ENCODE results near the gene C2CD4D. TPM values are rescaled to one million over a fixed set of nuclear protein-coding genes. Genes with fewer than 3 reads are reported as not detected.

Gene C2CD4D
- total RNA-seq, 1 experiment from 2014 or later: 0.23 TPM

GRCh38 chr1:151805066-151805820 is 34.4 kb downstream of the C2CD4D start, which contains the start of gene LINGO4:
TSS of gene LINGO4 (minus strand) at chr1:151805419. CDS start at chr1:151802704, 2,715 bp downstream.
- no peaks in the 10 kb centered on the region; the same call in 1 of the 2 replicates for H3K27me3 ChIP-seq (replicated peaks; ENCODE audit: control insufficient read depth, insufficient read depth, low read length)

GRCh38 chr1:151803915-151804314 is 35.7 kb downstream of the C2CD4D start:
- DNase-seq: no peak
- BruUV-seq (replicated peaks): no TSS peak
- TF ChIP-seq CTCF (IDR thresholded peaks at IDR 0.05; ENCODE audit: insufficient read depth in 1 of 2, low read depth in 1 of 2, low read length in 1 of 2, severe bottlenecking in 1 of 2, unreplicated experiment in 1 of 2): no peak
- intact Hi-C loops (cut with micrococcal nuclease; ENCODE audit: unreplicated experiment): loop anchor here (5.0 kb wide), 1 partner anchor 48 kb away; the partner anchor contains the start of gene THEM5
- Histone ChIP-seq H3K36me3 (ENCODE audit: control insufficient read depth, insufficient read depth, low read length) (no peaks in the 10 kb centered on the region), H3K27me3 (replicated peaks; ENCODE audit: control insufficient read depth, insufficient read depth, low read length) (no peaks in the 10 kb centered on the region; the same call in 1 of the 2 replicates), H3K4me1 (no peaks in the 10 kb centered on the region), H3K4me3 (ENCODE audit: low read depth, low read length) (no peak overlapping the region), H3K9me3 (no peaks in the 10 kb centered on the region)
- H3K27ac Mint-ChIP-seq (ENCODE audit: unreplicated experiment): no peak overlapping the region
- H3K9me3 Mint-ChIP-seq (ENCODE audit: unreplicated experiment): no peaks in the 10 kb centered on the region
- ChIA-PET CTCF (no interaction called here), POLR2A (no interaction called here)
- peaks cover 9% of the 10 kb centered on the region for H3K27me3 Mint-ChIP-seq (ENCODE audit: insufficient read depth, unreplicated experiment)
- no peaks in the 10 kb centered on the region for H3K4me1 Mint-ChIP-seq (ENCODE audit: low read depth, unreplicated experiment)
- H3K36me3 Mint-ChIP-seq (ENCODE audit: insufficient read depth, unreplicated experiment): no peaks in the 10 kb centered on the region
- H3K4me3 Mint-ChIP-seq (ENCODE audit: unreplicated experiment): no peak overlapping the region

More at GRCh38 chr1:151805066-151805820, 34.4 kb downstream of the C2CD4D start, which contains the start of gene LINGO4:
- no peak for DNase-seq
- no TSS peak for BruUV-seq (replicated peaks)
- no peak within 1 kb of the TSS for H3K4me3 Mint-ChIP-seq (ENCODE audit: unreplicated experiment)
- POLR2A ChIA-PET: no interaction called here
- Histone ChIP-seq H3K4me1 (no peaks in the 10 kb centered on the region), H3K4me3 (ENCODE audit: low read depth, low read length) (no peak within 1 kb of the TSS), H3K9me3 (no peaks in the 10 kb centered on the region), H3K36me3 (ENCODE audit: control insufficient read depth, insufficient read depth, low read length) (no peaks in the 10 kb centered on the region)
- no peaks in the 10 kb centered on the region for H3K9me3 Mint-ChIP-seq (ENCODE audit: unreplicated experiment)
- intact Hi-C loops (cut with micrococcal nuclease; ENCODE audit: unreplicated experiment): no loop called here
- TF ChIP-seq CTCF (IDR thresholded peaks at IDR 0.05; ENCODE audit: insufficient read depth in 1 of 2, low read depth in 1 of 2, low read length in 1 of 2, severe bottlenecking in 1 of 2, unreplicated experiment in 1 of 2): no peak
- peaks cover 8% of the 10 kb centered on the region for H3K4me1 Mint-ChIP-seq (ENCODE audit: low read depth, unreplicated experiment)
- H3K36me3 Mint-ChIP-seq (ENCODE audit: insufficient read depth, unreplicated experiment): no peaks in the 10 kb centered on the region
- peaks cover 9% of the 10 kb centered on the region for H3K27me3 Mint-ChIP-seq (ENCODE audit: insufficient read depth, unreplicated experiment)
- CTCF ChIA-PET: no interaction called here
- H3K27ac Mint-ChIP-seq (ENCODE audit: unreplicated experiment): no peak within 1 kb of the TSS

GRCh38 chr1:151803164-151803563 is 36.5 kb downstream of the C2CD4D start:
- Mint-ChIP-seq H3K27ac (ENCODE audit: unreplicated experiment) (no peak overlapping the region), H3K4me1 (ENCODE audit: low read depth, unreplicated experiment) (no peaks in the 10 kb centered on the region), H3K36me3 (ENCODE audit: insufficient read depth, unreplicated experiment) (no peaks in the 10 kb centered on the region), H3K27me3 (ENCODE audit: insufficient read depth, unreplicated experiment) (peaks cover 9% of the 10 kb centered on the region), H3K4me3 (ENCODE audit: unreplicated experiment) (no peak overlapping the region), H3K9me3 (ENCODE audit: unreplicated experiment) (no peaks in the 10 kb centered on the region)
- Histone ChIP-seq H3K9me3 (no peaks in the 10 kb centered on the region), H3K27me3 (replicated peaks; ENCODE audit: control insufficient read depth, insufficient read depth, low read length) (no peaks in the 10 kb centered on the region; the same call in 1 of the 2 replicates), H3K4me3 (ENCODE audit: low read depth, low read length) (no peak overlapping the region), H3K36me3 (ENCODE audit: control insufficient read depth, insufficient read depth, low read length) (no peaks in the 10 kb centered on the region), H3K4me1 (no peaks in the 10 kb centered on the region)
- POLR2A ChIA-PET: no interaction called here
- TF ChIP-seq CTCF (IDR thresholded peaks at IDR 0.05; ENCODE audit: insufficient read depth in 1 of 2, low read depth in 1 of 2, low read length in 1 of 2, severe bottlenecking in 1 of 2, unreplicated experiment in 1 of 2): no peak
- no peak for DNase-seq
- CTCF ChIA-PET: no interaction called here
- intact Hi-C loops (cut with micrococcal nuclease; ENCODE audit: unreplicated experiment): loop anchor here (5.0 kb wide), 1 partner anchor 49 kb away; the partner anchor contains the start of gene THEM5
- no TSS peak for BruUV-seq (replicated peaks)
